GM08714 (cell line): Measurements from ENCODE around the gene SRMS.
"Not testable (repeated sequence)": the region's sequence is repeated elsewhere in the genome, so short reads cannot be mapped to it uniquely, and the experiment has no call there.

Experiments
- H3K4me3 ChIP-seq: fragments of 200-500 bp; sonication (Bioruptor generic); 2 replicates; pipeline ENCODE4 v1.5.1; 2014; ENCODE audit warnings: mild to moderate bottlenecking, low read length, inconsistent platforms
- ZNF274 ChIP-seq: IDR thresholded peaks from 2 replicates; pipeline ENCODE4 v1.6.1; 2012; ENCODE audit warnings: mild to moderate bottlenecking, low read depth, low read length

The SRMS gene

GRCh38 chr20:63573647-63574131 lies 26.1 kb upstream of the SRMS start:
- peak overlapping the region; percentile 95 for H3K4me3 ChIP-seq
- TF ChIP-seq ZNF274: no peak

GRCh38 chr20:63572788-63573646 lies 25.5 kb upstream of the SRMS start:
- peak overlapping the region; percentile 95; the same call in 1 of the 2 replicates for H3K4me3 ChIP-seq
- TF ChIP-seq ZNF274: no peak

DNA sequence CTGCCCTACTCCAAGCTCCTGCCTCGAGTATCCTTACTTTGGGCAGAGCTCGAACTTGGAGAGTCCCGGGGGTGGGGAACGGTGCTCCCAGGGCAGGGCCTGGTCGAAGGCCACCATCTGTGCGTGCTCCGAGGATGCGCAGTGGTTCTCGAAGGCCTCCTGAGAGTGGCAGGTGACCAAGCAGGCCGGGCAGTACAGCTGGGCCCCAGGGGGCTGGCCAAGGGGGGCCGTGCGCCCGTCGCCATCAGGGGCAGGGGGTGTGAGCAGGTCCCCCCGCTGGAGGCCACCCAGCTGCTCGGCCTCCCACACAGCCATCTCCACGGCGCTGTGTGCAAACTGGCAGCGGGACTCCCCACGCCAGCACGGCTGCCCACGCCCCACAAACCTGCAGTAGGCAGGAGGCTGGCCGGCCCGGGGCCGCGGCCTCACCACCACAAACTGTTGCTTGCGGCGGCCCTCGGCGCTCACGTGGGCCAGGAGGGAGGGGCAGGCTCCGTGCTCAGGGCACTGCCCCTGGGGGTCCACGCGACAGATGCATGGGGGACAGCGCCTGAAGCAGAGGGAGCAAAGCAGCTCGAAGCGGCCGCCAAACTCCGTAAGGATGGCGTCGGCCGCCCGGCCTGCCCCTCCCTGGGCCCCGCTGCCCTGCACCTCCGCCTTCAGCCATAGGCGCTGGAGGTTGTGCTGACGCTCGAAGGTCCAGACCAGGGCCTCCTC lies 24.7 kb upstream of the SRMS start:
- no peak for TF ChIP-seq ZNF274
- no peak overlapping the region for H3K4me3 ChIP-seq

DNA sequence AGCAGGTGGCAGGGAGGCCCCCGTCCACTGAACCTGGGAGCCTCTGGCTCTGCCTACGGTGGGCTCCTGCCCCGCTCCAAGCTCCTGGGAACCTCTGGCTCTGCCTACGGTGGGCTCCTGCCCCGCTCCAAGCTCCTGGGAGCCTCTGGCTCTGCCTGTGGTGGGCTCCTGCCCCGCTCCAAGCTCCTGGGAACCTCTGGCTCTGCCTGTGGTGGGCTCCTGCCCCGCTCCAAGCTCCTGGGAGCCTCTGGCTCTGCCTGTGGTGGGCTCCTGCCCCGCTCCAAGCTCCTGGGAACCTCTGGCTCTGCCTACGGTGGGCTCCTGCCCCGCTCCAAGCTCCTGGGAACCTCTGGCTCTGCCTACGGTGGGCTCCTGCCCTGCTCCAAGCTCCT lies 23.5 kb upstream of the SRMS start:
- not testable (repeated sequence) for H3K4me3 ChIP-seq

- H3K4me3 ChIP-seq: no peak overlapping the region
- TF ChIP-seq ZNF274: no peak
Observed at GRCh38 chr20:63570281-63571086, 22.9 kb upstream of the SRMS start.

- no peak for TF ChIP-seq ZNF274
- no peak overlapping the region for H3K4me3 ChIP-seq
Observed at GRCh38 chr20:63568986-63569949, 21.7 kb upstream of the SRMS start.

DNA sequence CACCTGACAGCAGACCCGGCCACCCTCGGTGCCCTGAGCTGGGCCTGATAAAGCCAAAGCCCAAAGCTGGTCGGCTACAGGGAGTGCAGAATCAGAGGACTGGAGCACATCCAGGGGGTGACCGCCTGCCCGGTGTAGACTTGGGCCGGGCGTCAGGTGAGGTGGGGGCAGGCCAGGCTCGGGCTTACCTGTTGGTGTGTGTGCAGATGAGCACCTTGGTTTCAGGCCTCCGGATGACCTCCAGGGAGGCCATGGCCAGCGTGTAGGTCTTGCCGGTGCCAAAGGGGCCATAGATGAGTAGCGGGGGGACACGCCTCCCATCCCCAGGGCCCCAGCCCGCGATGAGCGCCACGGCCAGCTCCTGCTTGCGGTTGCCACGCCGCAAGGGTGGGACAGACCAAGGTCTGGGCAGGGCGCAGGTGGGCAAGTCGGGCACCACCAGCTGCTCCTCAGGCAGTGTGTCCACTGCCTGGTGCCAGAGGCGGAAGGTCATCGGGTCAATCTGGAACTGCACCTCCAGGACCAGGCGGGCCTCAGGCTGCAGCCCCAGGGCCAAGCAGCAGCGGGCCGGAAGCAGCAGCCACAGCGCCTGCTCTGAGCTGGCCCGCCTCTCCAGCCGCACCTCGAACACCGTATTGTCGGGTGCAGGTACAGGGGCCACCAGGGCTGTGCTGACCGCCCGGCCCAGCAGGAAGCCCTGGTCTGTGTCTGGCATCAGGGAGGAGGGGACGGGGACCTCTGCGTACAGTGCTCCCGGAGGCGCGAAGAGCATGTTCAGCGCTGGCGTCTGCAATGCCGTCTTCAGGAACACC lies 20.8 kb upstream of the SRMS start:
- no peak overlapping the region for H3K4me3 ChIP-seq
- TF ChIP-seq ZNF274: no peak

DNA sequence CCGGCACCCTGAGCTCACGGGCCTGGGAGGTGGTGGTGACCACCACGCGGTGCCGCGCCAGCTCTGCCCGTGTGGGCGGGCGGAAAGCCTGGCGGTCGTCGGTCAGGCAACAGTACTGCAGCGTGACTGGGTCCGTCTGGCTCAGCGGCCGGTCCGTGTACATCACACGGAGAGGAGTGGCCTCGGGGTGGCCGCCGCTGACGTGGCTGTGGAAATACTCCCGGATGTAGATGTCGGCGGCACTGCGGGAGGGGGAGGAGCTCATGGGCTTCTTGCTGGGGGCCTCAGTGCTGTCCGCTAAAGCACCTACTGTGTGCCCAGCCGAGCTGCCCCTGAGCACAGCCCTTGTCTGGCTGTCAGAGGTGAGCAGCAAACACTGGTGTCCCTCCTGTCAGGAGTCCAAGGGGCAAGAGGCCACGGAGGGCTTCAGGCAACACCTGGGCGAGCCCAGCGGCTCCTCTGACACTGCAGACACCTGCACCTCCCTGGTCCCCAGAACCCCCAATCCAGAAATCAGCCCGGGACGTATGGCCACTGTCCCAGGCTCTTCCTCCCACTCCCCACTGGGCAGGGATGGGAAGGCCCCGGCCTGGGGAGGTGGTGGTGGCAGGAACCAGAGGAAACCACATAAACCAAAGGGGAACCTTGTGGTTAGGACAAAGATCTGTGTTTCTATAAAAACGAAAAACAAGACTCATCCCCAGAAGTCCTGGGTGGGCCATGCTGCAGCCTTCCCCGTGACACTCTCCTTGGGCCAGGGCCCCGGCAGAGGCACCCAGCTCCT lies 20.0 kb upstream of the SRMS start:
- TF ChIP-seq ZNF274: no peak
- H3K4me3 ChIP-seq: no peak overlapping the region

- no peak for TF ChIP-seq ZNF274
- H3K4me3 ChIP-seq: no peak overlapping the region
Observed at GRCh38 chr20:63567136-63567385, 19.5 kb upstream of the SRMS start.

DNA sequence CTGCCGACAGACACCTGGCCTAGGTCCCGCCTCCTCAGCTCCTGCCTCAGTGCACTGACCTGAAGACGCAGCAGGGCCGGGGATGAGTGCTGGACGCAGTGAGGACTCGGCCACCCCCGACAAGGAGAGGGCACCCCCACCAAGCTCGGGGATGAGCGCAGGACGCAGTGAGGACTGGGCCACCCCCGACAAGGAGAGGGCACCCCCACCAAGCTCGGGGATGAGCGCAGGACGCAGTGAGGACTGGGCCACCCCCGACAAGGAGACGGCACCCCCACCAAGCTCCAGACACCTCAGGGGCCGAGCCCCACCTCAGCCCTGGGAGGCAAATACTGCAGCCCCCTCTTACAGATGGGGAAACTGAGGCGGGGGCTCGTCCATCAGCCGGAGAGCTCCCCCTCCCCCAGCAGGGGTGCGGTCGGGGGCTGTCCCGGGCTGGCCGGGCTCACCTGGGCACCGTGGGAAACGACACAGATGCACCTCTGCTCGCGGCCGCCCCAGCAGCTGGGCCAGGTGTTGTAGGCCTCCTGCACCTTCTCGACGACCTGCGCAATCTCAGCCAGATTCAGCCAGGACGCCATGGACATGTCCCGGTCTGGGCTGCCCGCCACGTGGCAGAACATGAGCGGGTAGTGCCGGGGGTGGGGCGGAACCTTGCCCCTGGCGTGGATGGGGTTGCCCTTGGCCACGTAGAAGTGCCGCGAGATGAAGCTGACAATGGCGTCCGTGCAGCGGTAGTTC lies 19.0 kb upstream of the SRMS start:
- no peak overlapping the region for H3K4me3 ChIP-seq

GRCh38 chr20:63565699-63566335 lies 18.3 kb upstream of the SRMS start:
- no peak overlapping the region for H3K4me3 ChIP-seq
- TF ChIP-seq ZNF274: no peak

More for the DNA sequence above, 19.0 kb upstream of the SRMS start:
- TF ChIP-seq ZNF274: no peak
